HG03159 (cell line): Measurements from ENCODE around the gene CPEB4.
A peak's percentile ranks its signal among the peaks of the same experiment; 100 is the strongest.

Experiments used
- ATAC-seq: cut with Tn5 transposase; IDR thresholded peaks from one replicate; pipeline ENCODE4 v1.9.1; 2021; ENCODE audit warnings: mild to moderate bottlenecking, moderate library complexity; ENCODE audit not compliant: unreplicated experiment

Gene CPEB4

DNA sequence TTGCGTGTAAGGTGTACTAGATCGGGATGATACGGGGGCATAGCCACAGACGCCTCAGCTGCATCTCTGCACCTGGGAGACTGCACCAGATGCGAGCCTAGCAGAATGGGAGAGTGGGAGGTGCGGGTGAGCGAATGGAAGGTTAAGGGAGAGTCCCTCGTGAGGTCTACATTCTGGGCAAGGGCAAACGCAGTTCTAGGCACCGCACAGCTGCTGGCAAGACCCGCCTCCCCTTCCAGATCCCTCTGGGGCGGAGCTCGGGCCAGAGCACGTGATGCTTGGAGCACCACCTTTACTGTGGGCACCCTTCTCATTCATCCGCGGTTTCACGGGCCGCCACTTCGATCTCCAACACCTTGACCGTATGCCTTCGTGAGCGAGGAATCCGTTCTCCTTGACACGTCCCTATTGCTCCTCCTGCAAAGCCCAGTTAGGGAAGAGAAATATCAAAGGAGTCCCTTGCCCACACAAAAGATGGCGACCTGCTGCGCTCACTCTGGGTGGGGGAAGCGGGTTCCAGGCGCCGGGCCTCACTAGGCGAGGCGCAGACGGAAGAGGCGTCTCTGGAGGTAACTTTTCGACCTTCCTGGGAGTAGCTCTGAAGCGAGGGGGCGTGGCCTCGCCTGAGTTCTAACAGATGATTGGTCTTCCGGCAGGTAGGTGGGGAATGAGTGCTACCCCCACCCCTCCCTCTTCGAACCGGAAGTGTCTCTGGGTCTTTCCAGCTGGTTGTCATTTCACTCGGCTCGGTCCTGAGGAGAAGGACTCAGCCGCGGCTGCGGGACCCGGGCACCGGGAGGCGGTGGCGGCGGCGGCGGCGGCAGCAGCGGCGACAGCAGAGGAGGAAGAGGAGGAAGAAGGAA lies at the start of gene CPEB4:
CPEB4 (plus strand) TSS at position 740 of the 863 bp plus-strand sequence. CDS start 1,385 bp downstream, outside the sequence.
- peak; percentile 92 for ATAC-seq

DNA sequence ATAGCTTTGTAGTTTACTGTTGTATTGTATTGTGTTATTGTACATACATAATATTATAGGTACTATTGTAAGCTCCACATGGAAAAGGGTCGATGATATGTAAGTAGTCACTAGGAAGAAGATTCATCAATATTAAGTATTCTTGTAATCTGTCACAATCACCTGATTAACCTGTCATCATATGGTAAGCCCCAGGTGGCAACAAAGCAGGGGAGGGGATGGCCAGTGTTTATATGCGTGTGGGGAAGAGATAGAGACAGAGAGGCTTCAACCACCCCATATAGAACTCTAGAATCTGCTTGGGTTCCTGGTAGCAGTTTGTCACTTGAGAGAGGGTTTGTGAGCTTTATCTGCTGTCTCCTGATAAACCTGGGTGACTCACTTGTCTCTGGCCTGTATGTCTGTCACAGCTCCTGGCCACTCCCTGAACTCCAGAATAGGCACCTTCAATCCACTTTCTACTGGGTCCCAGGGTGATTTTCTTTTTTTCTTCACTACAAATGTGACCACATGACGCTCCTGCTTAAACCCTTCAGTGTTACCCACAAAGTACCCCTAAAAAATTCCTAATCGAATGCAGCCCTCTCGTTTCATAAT lies 48.9 kb upstream of the CPEB4 start:
- no peak for ATAC-seq

DNA sequence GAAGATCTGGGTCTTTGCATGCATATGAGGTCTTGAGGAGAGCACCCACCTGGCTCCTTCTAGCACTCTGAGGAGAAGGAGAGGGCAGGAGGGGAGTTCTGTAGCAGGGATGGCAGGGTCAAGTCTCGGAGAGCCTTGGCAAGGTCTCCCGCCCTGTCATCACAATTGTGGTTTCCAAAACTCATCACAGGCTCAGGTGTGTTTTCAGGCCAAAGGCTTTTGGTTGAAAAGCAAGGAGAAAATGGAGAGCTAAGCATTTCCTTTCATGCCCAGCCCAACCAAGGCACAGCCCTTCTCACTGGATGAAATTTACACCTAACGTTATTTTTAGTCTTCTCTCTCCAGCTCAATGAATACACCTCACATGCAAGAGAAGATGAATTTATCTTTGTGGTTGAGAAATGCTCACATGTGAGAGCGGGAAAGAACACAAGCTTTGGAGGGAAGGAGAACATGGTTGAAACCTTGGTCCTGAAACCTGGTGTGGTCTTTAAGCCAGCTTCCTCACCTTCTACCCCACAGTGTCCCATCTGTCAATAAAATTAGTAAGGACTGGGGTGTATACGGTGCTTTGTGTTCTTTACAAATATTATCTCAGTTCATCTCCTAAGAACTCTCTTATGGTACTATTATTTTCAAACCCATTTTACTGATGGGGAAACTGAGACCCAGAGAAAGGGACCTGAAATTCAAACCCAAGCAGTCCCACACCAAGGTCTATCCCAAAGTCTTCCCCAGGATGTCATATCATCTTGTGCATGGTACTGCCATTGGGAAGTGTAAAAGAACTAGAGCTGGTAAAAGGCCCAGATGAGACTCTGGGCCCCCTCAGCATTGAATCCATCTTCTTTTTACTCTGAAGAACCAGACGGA lies 47.8 kb upstream of the CPEB4 start:
- no peak for ATAC-seq

- ATAC-seq = no peak
These were observed 46.4 kb upstream of the CPEB4 start for GRCh38 chr5:173841710-173842109.

- no peak for ATAC-seq
These were observed 44.4 kb upstream of the CPEB4 start for GRCh38 chr5:173843794-173844193.

DNA sequence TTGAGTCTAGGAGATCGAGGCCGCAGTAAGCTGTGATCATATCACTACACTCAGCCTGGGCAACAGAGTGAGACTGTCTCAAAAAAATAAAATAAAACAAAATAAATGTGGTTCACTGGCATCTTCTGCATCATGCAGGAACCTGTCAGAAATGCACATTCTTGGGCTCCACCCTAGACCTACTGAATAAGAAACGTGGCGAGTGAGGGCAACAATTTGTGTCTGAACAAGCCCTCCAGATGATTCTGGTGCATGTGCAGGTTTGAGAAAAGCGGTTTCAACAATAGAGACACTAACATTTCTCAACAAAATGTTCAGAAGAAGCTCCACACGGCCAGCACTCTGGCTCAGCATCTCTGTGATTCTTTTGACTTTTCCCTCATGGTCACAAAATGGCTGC lies 42.8 kb upstream of the CPEB4 start:
- no peak for ATAC-seq

GRCh38 chr5:173846929-173847501 lies 41.1 kb upstream of the CPEB4 start:
- no peak for ATAC-seq

- no peak for ATAC-seq
These were observed 39.1 kb upstream of the CPEB4 start for GRCh38 chr5:173848986-173849596.

- ATAC-seq = no peak
These were observed 38.2 kb upstream of the CPEB4 start for GRCh38 chr5:173849908-173850307.

DNA sequence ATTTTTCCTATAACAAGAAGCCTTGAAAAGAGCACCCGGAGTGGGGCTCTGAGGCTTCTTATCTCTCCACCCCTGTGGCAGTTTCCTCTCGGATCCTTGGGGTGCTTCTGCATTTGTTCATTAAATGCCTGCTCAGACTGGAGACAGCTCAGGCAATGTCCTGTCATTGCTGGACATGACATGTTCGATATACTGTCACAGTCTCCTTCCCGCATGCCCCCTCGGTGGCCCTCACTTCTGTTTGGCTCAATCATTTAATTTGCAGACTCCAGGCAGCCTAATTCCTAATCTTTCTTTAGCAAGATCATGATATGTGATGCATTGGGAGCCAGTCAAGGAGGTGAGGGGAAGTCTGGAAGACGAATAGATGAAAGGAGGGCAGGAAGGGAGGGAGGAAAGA lies 37.5 kb upstream of the CPEB4 start:
- ATAC-seq = no peak

DNA sequence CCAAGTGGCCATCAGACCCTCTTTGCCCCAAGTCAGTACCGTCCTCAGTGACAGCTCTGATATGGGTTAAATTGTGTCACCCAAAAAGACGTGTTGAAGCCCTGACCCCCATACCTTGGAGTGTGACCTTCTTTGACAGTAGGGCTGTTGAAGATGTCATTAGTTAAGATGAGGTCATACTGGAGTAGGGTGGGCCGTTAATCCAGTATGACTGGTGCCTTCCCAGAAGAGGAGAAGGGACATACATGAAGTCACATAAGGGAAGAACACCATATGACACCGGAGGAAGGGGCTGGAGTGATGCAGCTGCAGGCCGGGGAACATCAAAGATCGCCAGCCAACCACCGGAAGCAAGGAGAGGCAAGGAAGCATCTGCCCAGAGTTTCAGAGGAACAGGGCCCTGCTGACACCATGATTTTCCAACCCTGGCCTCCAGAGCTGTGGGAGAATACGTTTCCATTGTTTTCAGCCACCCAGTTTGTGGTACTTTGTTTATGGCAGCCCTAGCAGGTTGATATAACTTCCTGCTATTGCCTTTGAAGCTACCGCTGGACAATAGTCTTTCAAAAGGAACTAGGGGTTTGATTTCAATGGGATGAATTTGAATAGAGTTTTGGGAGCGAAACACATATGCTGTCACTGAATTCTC lies 36.4 kb upstream of the CPEB4 start:
- ATAC-seq = no peak

- no peak for ATAC-seq
These were observed 35.3 kb upstream of the CPEB4 start for GRCh38 chr5:173852790-173853359.

- ATAC-seq = no peak
These were observed 34.6 kb upstream of the CPEB4 start for GRCh38 chr5:173853370-173854131.

DNA sequence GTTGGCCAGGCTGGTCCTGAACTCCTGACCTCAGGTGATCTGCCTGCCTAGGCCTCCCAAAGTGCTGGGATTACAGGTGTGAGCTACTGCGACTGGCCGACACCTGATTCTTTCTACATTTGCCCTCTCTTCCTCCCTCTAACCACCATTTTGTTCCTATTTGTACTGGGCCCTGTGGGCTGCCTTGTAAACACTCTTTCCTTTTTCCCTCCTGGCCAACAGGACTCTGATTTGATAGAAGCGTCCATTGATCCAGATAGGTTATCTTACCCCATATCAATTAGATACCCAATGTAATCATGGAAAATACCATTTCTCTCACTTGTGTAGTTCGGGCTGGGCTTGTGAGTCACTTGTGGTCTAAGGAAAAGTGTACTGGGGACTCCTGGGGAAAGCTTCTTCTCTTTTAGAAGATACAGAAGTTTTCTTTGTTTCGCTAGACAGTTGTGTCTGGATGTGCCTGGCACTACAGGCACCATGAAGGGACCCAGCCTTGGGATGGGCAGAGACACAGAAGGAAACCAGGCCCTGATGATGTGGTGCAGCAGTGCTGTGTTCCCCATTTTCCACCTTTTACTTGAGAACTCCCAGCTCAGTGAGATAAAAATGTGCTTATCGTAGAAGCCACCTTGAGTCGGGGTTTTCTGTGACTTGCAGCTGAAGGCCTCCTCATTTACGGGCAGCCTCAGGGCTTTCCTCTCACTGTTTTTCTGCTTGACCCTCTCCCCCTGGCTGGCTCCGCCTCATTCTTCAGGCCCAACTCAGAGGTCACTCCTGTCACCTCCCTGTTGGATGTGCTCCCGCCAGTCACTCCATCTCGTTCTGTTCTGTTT lies 32.8 kb upstream of the CPEB4 start:
- no peak for ATAC-seq

DNA sequence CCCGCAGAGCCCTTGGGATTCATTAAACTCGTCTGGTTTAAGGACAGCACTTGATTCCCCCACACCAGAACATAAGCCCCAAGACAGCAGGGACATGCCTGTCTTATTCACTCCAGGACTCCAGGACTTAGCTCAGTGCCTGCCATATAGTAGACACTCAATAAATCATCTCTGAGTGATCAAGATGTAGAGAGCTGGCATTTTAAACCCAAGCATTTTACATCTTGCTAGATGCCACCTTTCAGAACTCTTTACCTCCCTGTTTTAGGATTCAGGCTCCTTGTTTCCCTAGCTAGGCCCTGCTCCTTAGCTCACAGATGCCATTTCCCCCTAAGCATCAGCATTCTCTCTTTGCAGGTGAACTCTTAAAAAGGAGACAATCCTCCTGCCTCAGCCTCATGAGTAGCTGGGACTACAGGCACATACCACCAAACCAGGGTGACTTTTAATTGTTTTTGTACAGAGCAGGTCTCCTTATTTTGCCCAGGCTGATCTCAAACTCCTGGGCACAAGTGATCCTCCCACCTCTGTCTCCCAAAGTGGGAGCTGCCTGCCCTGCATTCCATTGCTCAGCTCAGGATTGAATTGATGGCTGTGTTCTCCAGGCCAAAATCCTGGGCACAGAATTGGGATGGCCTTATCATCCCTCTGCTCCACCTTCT lies 32.0 kb upstream of the CPEB4 start:
- no peak for ATAC-seq

DNA sequence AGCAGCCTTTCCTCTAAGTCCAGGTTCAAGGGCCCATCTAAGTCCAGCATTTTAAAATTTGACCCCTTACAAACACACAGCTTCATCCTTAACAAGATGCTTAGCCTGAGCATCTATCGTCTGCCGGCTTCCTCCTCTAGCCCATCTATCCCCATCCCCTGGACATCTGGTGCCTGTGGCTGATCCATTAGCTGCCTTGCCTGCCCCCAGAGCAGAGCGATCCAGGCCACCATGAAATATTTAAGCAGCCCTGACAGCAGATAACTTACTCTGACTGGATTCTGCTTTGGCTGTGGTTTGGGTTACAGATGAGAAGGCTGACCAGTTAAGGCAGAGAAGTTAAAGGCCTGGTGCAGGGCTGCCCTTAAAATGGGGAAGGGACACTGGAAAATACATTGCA lies 30.9 kb upstream of the CPEB4 start:
- ATAC-seq = no peak

- no peak for ATAC-seq
These were observed 30.0 kb upstream of the CPEB4 start for GRCh38 chr5:173858021-173858669.
